BLaER1 treated with 17β-estradiol and CSF1 and Interleukin-3, amounts not matched to agents 10 nM and 100 nM (cell line): ENCODE measurements around the gene ZBTB16.

Source experiments
- H3K27ac ChIP-seq, 11 experiments: shearing (Covaris generic); formaldehyde crosslinking; 2 replicates each; pipeline ENCODE4 v1.8.1; 2022
- H3K27me3 ChIP-seq, 11 experiments: shearing (Covaris generic); formaldehyde crosslinking; 2 replicates each; pipeline ENCODE4 v1.8.1; 2022
- H3K36me3 ChIP-seq, 11 experiments: shearing (Covaris generic); formaldehyde crosslinking; 2 replicates each; pipeline ENCODE4 v1.8.1; 2022
- H3K4me1 ChIP-seq, 10 experiments: shearing (Covaris generic); formaldehyde crosslinking; 2 replicates each; pipeline ENCODE4 v1.8.1; 2022
- H3K4me2 ChIP-seq, 11 experiments: shearing (Covaris generic); formaldehyde crosslinking; 2 replicates each; pipeline ENCODE4 v1.8.1; 2022
- H3K4me3 ChIP-seq, 10 experiments: shearing (Covaris generic); formaldehyde crosslinking; 2 replicates each; pipeline ENCODE4 v1.8.1; 2022
- H3K9ac ChIP-seq, 11 experiments: shearing (Covaris generic); formaldehyde crosslinking; 2 replicates each; pipeline ENCODE4 v1.8.1; 2022
- H3K9me3 ChIP-seq, 11 experiments: shearing (Covaris generic); formaldehyde crosslinking; replicated peaks in 1 of 11; 2 replicates each; pipeline ENCODE4 v1.8.1; 2022
- H4K20me1 ChIP-seq, 11 experiments: shearing (Covaris generic); formaldehyde crosslinking; 2 replicates each; pipeline ENCODE4 v1.8.1; 2022
- Cebpa-rat ChIP-seq, 11 experiments: shearing (Covaris generic); IDR thresholded peaks; 2 replicates each; pipeline ENCODE4 v1.8.1; 2022

The ZBTB16 gene

DNA sequence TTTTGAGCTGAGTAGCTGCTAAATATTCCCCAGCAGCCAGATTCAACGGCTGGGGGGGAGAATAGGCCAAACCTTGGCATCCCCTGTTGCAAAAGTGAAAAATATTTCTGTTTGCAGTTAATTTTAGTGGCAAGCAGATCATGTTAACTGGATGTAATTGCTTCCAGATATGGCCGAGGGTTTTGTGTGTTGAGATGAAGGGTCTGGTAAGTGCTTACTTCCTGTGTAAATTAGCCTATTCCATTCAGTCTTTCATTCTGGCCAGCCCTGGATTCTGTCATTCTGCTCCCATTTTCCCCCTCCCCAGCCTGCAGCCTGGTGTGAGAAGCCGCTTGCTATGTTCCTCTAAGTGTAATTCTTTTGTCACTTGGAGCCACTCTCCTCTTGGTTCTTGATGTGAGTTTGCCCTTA is 17.4 kb downstream of the ZBTB16 start:
- H3K27me3 ChIP-seq: peaks cover 0 to 80% (median 0%) of the 10 kb centered on the region in 11 experiments; a peak in 8 of 22 replicates
- peaks cover 18 to 25% (median 23%) of the 10 kb centered on the region in 10 experiments for H3K4me1 ChIP-seq
- H3K9me3 ChIP-seq: no peaks in the 10 kb centered on the region
- no peaks in the 10 kb centered on the region for H3K36me3 ChIP-seq
- H3K9ac ChIP-seq: no peak overlapping the region
- no peak overlapping the region for H3K27ac ChIP-seq
- no peak overlapping the region for H3K4me3 ChIP-seq
- no peak for TF ChIP-seq Cebpa-rat (IDR thresholded peaks at IDR 0.05)
- H3K4me2 ChIP-seq: no peak overlapping the region
- peaks cover 0 to 39% (median 0%) of the 10 kb centered on the region in 11 experiments; a peak in 4 of 22 replicates for H4K20me1 ChIP-seq

DNA sequence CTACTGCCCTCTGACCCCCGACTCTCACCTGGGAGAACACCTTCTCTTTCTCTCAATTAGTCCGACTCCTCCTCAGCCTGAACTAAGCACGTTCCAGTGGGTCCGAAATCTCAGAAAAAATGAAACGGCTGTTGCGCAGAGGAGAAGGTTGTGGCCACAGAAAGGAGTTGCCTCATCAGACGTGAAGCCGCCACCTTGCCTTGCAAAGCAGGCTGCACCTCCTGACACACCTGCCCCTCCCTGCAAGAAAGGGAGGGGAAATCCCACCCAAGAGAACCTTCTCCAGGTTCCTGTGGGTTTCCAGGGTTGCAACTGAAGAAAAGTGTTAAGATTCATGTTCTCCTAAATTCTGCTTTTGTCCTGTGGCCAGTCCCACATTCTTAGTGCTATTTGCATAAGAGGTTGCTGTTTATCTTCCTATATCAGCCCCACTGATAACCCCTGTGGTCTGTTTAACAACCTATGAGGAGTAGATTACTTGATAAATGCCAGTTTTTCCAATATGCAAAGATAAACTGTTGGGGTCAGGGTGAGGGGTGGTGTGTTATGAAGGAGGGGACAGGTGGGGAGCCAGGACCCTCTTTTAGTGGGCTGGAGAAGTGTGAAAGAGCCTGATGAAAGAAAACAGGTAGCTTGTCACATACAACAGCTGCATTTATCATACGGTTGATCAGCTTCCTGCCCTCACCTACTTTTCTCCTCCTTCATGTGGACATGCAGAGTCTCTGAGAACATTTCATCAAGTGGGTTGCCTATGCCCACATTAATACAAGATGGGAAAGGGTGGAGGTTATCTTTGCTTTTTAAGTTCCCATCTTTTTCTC is 18.2 kb downstream of the ZBTB16 start:
- peaks cover 0 to 82% (median 0%) of the 10 kb centered on the region in 11 experiments; a peak in 8 of 22 replicates for H3K27me3 ChIP-seq
- H3K4me1 ChIP-seq: peaks cover 20 to 33% (median 29%) of the 10 kb centered on the region in 10 experiments
- H3K4me2 ChIP-seq: no peak overlapping the region
- peaks cover 0 to 47% (median 0%) of the 10 kb centered on the region in 11 experiments; a peak in 4 of 22 replicates for H4K20me1 ChIP-seq
- H3K4me3 ChIP-seq: no peak overlapping the region
- no peaks in the 10 kb centered on the region for H3K36me3 ChIP-seq
- no peak overlapping the region for H3K27ac ChIP-seq
- H3K9ac ChIP-seq: no peak overlapping the region
- H3K9me3 ChIP-seq: no peaks in the 10 kb centered on the region
- TF ChIP-seq Cebpa-rat (IDR thresholded peaks at IDR 0.05): no peak

DNA sequence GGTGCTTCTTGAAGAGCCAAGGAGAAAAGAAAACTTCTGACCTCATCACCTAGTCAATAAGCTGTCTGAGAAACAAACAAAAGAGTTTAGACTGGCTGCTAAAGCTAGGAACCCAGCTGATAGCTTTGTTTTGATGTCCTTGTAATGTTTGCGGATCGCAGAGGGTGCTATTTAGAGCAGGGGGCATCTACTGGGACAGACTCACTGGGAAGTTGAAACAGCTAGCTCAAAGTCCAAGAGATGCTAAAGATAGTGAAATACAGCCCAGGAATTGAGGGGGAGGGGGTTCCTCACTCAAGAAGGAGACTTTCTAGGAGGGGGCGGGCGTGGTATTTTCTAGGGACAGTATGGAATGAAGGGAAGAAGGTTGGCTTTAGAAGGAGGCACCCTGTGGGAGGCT is 18.9 kb downstream of the ZBTB16 start:
- Histone ChIP-seq H3K4me1 (peaks cover 24 to 40% (median 36%) of the 10 kb centered on the region in 10 experiments), H3K4me2 (no peak overlapping the region), H4K20me1 (peaks cover 0 to 54% (median 0%) of the 10 kb centered on the region in 11 experiments; a peak in 4 of 22 replicates), H3K9ac (no peak overlapping the region), H3K27ac (no peak overlapping the region), H3K36me3 (no peaks in the 10 kb centered on the region), H3K4me3 (no peak overlapping the region), H3K27me3 (peaks cover 0 to 88% (median 7%) of the 10 kb centered on the region in 11 experiments; a peak in 8 of 22 replicates), H3K9me3 (no peaks in the 10 kb centered on the region)
- no peak for TF ChIP-seq Cebpa-rat (IDR thresholded peaks at IDR 0.05)

DNA sequence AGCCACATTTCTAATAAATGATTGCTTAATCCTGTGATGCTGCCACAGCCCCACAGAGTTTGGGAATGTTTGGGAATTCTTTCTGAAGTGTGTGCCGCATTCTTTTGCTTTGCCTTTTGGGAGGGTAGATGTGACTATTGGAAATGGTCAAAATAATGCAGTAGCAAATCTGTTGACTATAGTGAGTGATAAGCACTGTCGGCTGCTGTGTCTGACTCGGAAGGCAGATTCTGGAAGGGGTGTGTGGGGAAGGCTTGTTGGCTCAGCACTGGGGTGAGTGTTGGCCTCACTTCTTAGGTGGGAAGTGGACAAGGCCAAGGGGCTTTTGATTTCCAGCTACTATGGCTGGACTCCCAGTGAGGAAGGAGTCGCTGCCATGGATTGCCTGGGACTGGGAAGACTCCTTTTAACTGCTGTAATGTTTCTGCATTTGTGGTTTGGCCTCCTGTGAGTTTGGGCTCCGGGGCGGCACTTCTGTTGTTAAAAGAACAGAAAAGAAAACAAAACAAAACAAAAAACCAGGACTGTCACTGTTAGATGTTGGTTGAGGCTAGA is 20.1 kb downstream of the ZBTB16 start:
- 0 out of 22 replicates have a peak overlapping the region, but pooled peaks of 2 of the 11 experiments have one; percentile 3 to 26 for H3K9ac ChIP-seq
- H3K4me1 ChIP-seq: peaks cover 26 to 43% (median 38%) of the 10 kb centered on the region in 10 experiments
- peak overlapping the region; percentile 55 to 69 (median 65) for H3K4me2 ChIP-seq
- no peak for TF ChIP-seq Cebpa-rat (IDR thresholded peaks at IDR 0.05)
- H3K36me3 ChIP-seq: no peaks in the 10 kb centered on the region
- H3K4me3 ChIP-seq: no peak overlapping the region
- H4K20me1 ChIP-seq: peaks cover 0 to 53% (median 0%) of the 10 kb centered on the region in 11 experiments; a peak in 3 of 22 replicates
- H3K27me3 ChIP-seq: peaks cover 0 to 88% (median 7%) of the 10 kb centered on the region in 11 experiments; a peak in 8 of 22 replicates
- no peaks in the 10 kb centered on the region for H3K9me3 ChIP-seq
- H3K27ac ChIP-seq: peak overlapping the region in 2 of 11 experiments; percentile 35 to 38; a peak in 2 of 22 replicates

DNA sequence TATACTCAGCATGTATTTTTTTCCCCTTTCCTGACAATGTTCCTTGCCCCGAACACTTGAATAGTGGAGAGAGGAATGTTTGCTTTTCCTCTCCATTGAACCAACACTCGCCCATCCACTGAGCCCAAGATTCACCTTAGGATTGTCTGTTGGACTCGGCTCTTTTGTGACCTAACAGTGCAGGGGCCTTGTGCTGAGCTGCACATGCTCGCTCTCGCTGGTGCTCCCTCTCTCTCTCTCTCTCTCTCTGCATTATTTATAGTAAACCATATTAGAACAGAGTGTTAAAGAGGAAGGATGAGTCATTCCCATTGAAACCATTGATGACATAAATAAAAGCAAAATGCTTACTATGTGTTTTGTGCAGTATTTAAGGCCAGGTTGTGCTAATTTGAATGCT is 20.7 kb downstream of the ZBTB16 start:
- no peak for TF ChIP-seq Cebpa-rat (IDR thresholded peaks at IDR 0.05)
- peak overlapping the region in 2 of 11 experiments; percentile 35 to 38; a peak in 2 of 22 replicates for H3K27ac ChIP-seq
- peaks cover 26 to 43% (median 38%) of the 10 kb centered on the region in 10 experiments for H3K4me1 ChIP-seq
- peaks cover 0 to 53% (median 0%) of the 10 kb centered on the region in 11 experiments; a peak in 3 of 22 replicates for H4K20me1 ChIP-seq
- no peak overlapping the region for H3K4me3 ChIP-seq
- H3K4me2 ChIP-seq: peak overlapping the region; percentile 55 to 69 (median 65)
- H3K9me3 ChIP-seq: no peaks in the 10 kb centered on the region
- H3K9ac ChIP-seq: 0 out of 22 replicates have a peak overlapping the region, but pooled peaks of 2 of the 11 experiments have one; percentile 3 to 26
- no peaks in the 10 kb centered on the region for H3K36me3 ChIP-seq
- peaks cover 0 to 91% (median 7%) of the 10 kb centered on the region in 11 experiments; a peak in 8 of 22 replicates for H3K27me3 ChIP-seq

DNA sequence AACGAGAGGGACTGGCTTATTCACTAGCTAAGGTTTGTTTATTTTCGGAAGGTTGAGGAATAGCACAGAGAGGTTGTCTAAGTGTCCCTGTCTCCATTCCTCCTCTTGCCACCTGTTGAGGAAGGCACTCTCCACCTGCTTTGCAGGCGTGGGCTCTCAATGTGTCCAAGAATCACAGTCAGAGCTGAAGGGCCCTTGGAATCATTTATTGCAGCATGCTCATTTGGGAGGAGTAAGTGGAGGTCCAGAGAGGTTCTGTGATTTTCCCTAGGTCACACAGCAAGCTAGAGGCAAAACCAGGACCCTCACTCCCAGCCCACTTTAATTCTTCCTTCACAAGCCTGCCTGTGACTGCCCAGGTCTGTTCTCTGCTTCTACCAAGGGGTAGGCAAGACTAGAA is 21.3 kb downstream of the ZBTB16 start:
- Histone ChIP-seq H4K20me1 (peaks cover 0 to 56% (median 0%) of the 10 kb centered on the region in 11 experiments; a peak in 3 of 22 replicates), H3K27me3 (peaks cover 0 to 96% (median 7%) of the 10 kb centered on the region in 11 experiments; a peak in 8 of 22 replicates), H3K9me3 (no peaks in the 10 kb centered on the region), H3K9ac (no peak overlapping the region; a peak in 1 of 22 replicates), H3K4me1 (peaks cover 26 to 43% (median 38%) of the 10 kb centered on the region in 10 experiments), H3K4me3 (no peak overlapping the region), H3K36me3 (no peaks in the 10 kb centered on the region), H3K27ac (peak overlapping the region in 1 of 11 experiments; percentile 15; a peak in 1 of 22 replicates), H3K4me2 (peak overlapping the region; percentile 55 to 69 (median 65))
- TF ChIP-seq Cebpa-rat (IDR thresholded peaks at IDR 0.05): no peak

DNA sequence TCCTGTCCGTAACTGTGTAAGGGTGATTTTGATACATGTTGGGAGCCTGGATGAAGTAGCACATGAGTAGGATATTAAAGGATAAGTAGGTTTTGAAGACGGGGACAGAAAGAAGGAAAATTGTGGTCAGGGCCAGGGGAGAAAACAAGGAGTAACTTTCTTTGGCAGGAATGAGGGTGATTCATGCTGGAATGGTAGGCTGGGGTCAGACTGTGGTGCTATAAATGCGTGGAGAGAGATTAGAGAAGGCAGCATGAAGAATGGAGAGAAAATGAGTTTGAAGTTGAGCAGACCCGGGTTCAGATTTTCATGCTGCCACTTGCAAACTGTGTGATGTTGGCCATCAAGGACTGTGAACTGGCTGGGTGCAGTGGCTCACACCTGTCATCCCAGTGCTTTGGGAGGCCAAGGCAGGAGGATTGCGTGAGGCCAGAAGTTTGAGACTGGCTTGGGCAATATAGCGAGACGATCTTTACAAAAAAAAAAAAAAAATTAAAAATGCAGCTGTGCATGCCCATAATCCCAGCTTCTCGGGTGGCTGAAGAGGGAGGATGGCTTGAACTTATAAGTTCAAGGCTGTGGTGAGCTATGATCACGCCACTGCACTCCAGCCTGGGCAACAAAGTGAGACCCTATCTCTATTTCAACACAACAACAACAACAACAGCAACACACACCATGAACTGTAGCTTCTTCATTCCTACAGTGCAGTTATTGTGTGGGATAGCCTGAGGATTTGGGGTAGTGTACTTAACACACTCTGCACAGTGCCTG is 22.3 kb downstream of the ZBTB16 start:
- Histone ChIP-seq H3K4me2 (peak overlapping the region in 7 of 11 experiments; percentile 55 to 67 (median 61); a peak in 13 of 22 replicates), H3K9me3 (no peaks in the 10 kb centered on the region), H3K27me3 (peaks cover 0 to 97% (median 7%) of the 10 kb centered on the region in 11 experiments; a peak in 8 of 22 replicates), H3K36me3 (no peaks in the 10 kb centered on the region), H3K4me1 (peaks cover 26 to 45% (median 39%) of the 10 kb centered on the region in 10 experiments), H3K27ac (peak overlapping the region in 1 of 11 experiments; percentile 51; a peak in 1 of 22 replicates), H3K9ac (no peak overlapping the region), H3K4me3 (no peak overlapping the region), H4K20me1 (peaks cover 0 to 61% (median 0%) of the 10 kb centered on the region in 11 experiments; a peak in 3 of 22 replicates)
- TF ChIP-seq Cebpa-rat (IDR thresholded peaks at IDR 0.05): no peak

DNA sequence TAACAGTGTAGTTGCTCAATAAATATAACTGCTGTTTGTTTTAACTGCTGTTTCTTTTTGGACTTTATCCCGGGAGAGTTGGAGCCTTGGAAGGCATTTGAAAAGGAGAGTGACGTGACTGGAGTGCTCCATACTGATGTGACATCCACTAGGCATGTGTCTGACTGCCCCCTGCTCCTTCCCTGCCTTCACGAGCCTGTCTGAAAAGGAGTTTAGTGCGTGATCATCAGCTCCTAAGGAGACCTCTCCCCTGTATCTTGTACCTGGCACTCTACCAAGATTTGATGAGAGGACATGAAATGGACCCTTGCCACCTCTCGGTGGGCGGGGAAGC is 22.9 kb downstream of the ZBTB16 start:
- H3K9ac ChIP-seq: no peak overlapping the region
- peak overlapping the region in 9 of 11 experiments; percentile 44 to 67 (median 59); a peak in 17 of 22 replicates for H3K4me2 ChIP-seq
- H3K27me3 ChIP-seq: peaks cover 0 to 97% (median 7%) of the 10 kb centered on the region in 11 experiments; a peak in 8 of 22 replicates
- TF ChIP-seq Cebpa-rat (IDR thresholded peaks at IDR 0.05): no peak
- H3K36me3 ChIP-seq: no peaks in the 10 kb centered on the region
- H3K27ac ChIP-seq: peak overlapping the region in 1 of 11 experiments; percentile 51; a peak in 1 of 22 replicates
- peaks cover 0 to 57% (median 0%) of the 10 kb centered on the region in 11 experiments; a peak in 3 of 22 replicates for H4K20me1 ChIP-seq
- H3K4me1 ChIP-seq: peaks cover 26 to 50% (median 41%) of the 10 kb centered on the region in 10 experiments
- no peak overlapping the region for H3K4me3 ChIP-seq
- H3K9me3 ChIP-seq: no peaks in the 10 kb centered on the region
